GM10266 (cell line): ENCODE results near the gene EEF1AKMT3.
A peak's percentile ranks its signal among the peaks of the same experiment; 100 is the strongest.

ENCODE experiments used
- DNase-seq: peaks from one replicate; pipeline ENCODE4 v3.0.0; 2012; ENCODE audit errors: extremely low spot score
- CTCF ChIP-seq: IDR thresholded peaks from 2 replicates; pipeline ENCODE4 v1.5.1; 2012; ENCODE audit warnings: mild to moderate bottlenecking, low read depth; ENCODE audit not compliant: control insufficient read depth, insufficient read depth; ENCODE audit errors: missing control alignments

EEF1AKMT3 gene

GRCh38 chr12:57772429-57773322 is at the start of gene EEF1AKMT3:
EEF1AKMT3 (plus strand) TSS chr12:57772614; CDS start chr12:57772725, 111 bp downstream.
- no peak for DNase-seq
- no peak for TF ChIP-seq CTCF

GRCh38 chr12:57722716-57723629 is 49.4 kb upstream of the EEF1AKMT3 start:
- no peak for DNase-seq
- TF ChIP-seq CTCF, result no peak

- DNase-seq, result peak; percentile 16
- no peak for TF ChIP-seq CTCF
These were observed 48.8 kb upstream of the EEF1AKMT3 start for GRCh38 chr12:57723630-57723962.

- peak; percentile 20 for DNase-seq
- no peak for TF ChIP-seq CTCF
These were observed 48.1 kb upstream of the EEF1AKMT3 start for GRCh38 chr12:57724003-57724935.

GRCh38 chr12:57724936-57725740 is 47.3 kb upstream of the EEF1AKMT3 start:
- DNase-seq, result no peak
- no peak for TF ChIP-seq CTCF

GRCh38 chr12:57725851-57726150 is 46.6 kb upstream of the EEF1AKMT3 start:
- TF ChIP-seq CTCF, result no peak
- peak; percentile 37 for DNase-seq
